ENCODE results near the gene TOX2. TPM values are rescaled to one million over a fixed set of nuclear protein-coding genes. Genes with fewer than 3 reads are reported as not detected.

TOX2 gene
- total RNA-seq, 1 experiment from 2014 or later, result 1.7 TPM

GRCh38 chr20:44113618-44114376 lies 199.1 kb downstream of the TOX2 start:
- TF ChIP-seq CTCF (conservative IDR thresholded peaks at IDR 0.05), result no peak
- Histone ChIP-seq H2BK12ac (ENCODE audit: insufficient read length, low read depth, low read length) (no peak overlapping the region), H3K79me1 (ENCODE audit: insufficient read depth, low read depth, low read length, poor library complexity, severe bottlenecking) (no peaks in the 10 kb centered on the region), H3K4ac (ENCODE audit: low read depth, low read length) (no peak overlapping the region), H4K8ac (replicated peaks; ENCODE audit: insufficient read length, low read depth, low read length) (no peak overlapping the region), H3K14ac (ENCODE audit: insufficient read depth, low read length) (no peak overlapping the region; the same call in 1 of the 2 replicates), H3K23me2 (ENCODE audit: insufficient read length, low read depth, low read length, poor library complexity, severe bottlenecking) (no peaks in the 10 kb centered on the region), H3K27me3 (ENCODE audit: insufficient read depth, low read length) (no peaks in the 10 kb centered on the region), H3K56ac (ENCODE audit: insufficient read length, low read depth, low read length) (no peak overlapping the region), H2BK120ac (ENCODE audit: low read depth, low read length, poor library complexity, severe bottlenecking) (no peak overlapping the region), H3K9me3 (ENCODE audit: control insufficient read depth, low read depth, low read length) (no peaks in the 10 kb centered on the region), H4K20me1 (ENCODE audit: control insufficient read depth, insufficient read depth, insufficient read length) (no peaks in the 10 kb centered on the region), H2AK5ac (ENCODE audit: insufficient read length, low read length) (no peak overlapping the region), H3K23ac (ENCODE audit: insufficient read length, low read depth, low read length) (no peak overlapping the region), H3K9ac (ENCODE audit: extremely low read depth, insufficient read length, low read length) (no peak overlapping the region), H4K91ac (ENCODE audit: insufficient read length, low read depth, low read length) (no peak overlapping the region), H3K18ac (ENCODE audit: insufficient read length, low read depth, low read length) (no peak overlapping the region), H2AFZ (ENCODE audit: low read length) (no peak overlapping the region), H3K79me2 (ENCODE audit: insufficient read depth, low read length) (no peaks in the 10 kb centered on the region), H4K5ac (ENCODE audit: insufficient read length, low read depth, low read length) (no peak overlapping the region), H3K4me1 (ENCODE audit: insufficient read depth, low read length) (no peaks in the 10 kb centered on the region), H3T11ph (ENCODE audit: low read length) (no peak overlapping the region), H2BK5ac (ENCODE audit: insufficient read length, low read length) (no peak overlapping the region), H3K27ac (ENCODE audit: insufficient read length, low read depth, low read length) (no peak overlapping the region), H3K4me2 (ENCODE audit: insufficient read depth, insufficient read length, low read length) (no peak overlapping the region), H2BK20ac (ENCODE audit: low read depth, low read length, poor library complexity, severe bottlenecking) (no peak overlapping the region), H2BK15ac (ENCODE audit: low read depth, low read length) (no peak overlapping the region)
- H3K9me3 Mint-ChIP-seq, result peaks cover 3 to 4% of the 10 kb centered on the region in 2 experiments
- no peaks in the 10 kb centered on the region; the same call in 1 of the 2 replicates for H3K27me3 Mint-ChIP-seq (ENCODE audit: low read depth)
- H3K36me3 Mint-ChIP-seq (ENCODE audit: insufficient read depth in 1 of 3, low read depth in 3 of 3), result peaks cover 0 to 3% (median 3%) of the 10 kb centered on the region in 3 experiments; a peak in 1 of 7 replicates
- peak overlapping the region in 2 of 3 experiments; percentile 50 to 59; a peak in 1 of 7 replicates for H3K27ac Mint-ChIP-seq
- no peak overlapping the region for H3K4me3 Mint-ChIP-seq
- DNase-seq, result no peak
- WGBS (ENCODE audit: extremely low coverage, insufficient read length, low lambda C conversion rate), result no CpG with 5 or more reads among the region's 8 CpGs
- peaks cover 6 to 16% of the 10 kb centered on the region in 2 experiments; a peak in 3 of 4 replicates for H3K4me1 Mint-ChIP-seq
